GM18508 (cell line): ENCODE data around the gene GABRQ.

Experiments used
- ATAC-seq: cut with Tn5 transposase; IDR thresholded peaks from one replicate; pipeline ENCODE4 v1.9.1; 2021; ENCODE audit warnings: moderate number of reproducible peaks; ENCODE audit not compliant: insufficient read depth, unreplicated experiment

GABRQ gene

GRCh38 chrX:152637649-152638442 is at the start of gene GABRQ:
Gene GABRQ (plus strand): TSS chrX:152637895. CDS start chrX:152638203, 308 bp downstream.
- ATAC-seq, result no peak

GRCh38 chrX:152588206-152588605 is 49.5 kb upstream of the GABRQ start:
- ATAC-seq, result no peak

- no peak for ATAC-seq
Measured at GRCh38 chrX:152600853-152601633, 36.7 kb upstream of the GABRQ start.

- no peak for ATAC-seq
Measured at GRCh38 chrX:152601848-152602616, 35.7 kb upstream of the GABRQ start.

- ATAC-seq, result no peak
Measured at GRCh38 chrX:152614791-152615190, 22.9 kb upstream of the GABRQ start.

- no peak for ATAC-seq
Measured at GRCh38 chrX:152619897-152620296, 17.8 kb upstream of the GABRQ start.

- no peak for ATAC-seq
Measured at GRCh38 chrX:152632445-152633097, 5.1 kb upstream of the GABRQ start.

- ATAC-seq, result no peak
Measured at GRCh38 chrX:152635941-152636340, 1.8 kb upstream of the GABRQ start.

- no peak for ATAC-seq
Measured at GRCh38 chrX:152638443-152638904, 779 bp downstream of the GABRQ start.

GRCh38 chrX:152639426-152639825 is 1.7 kb downstream of the GABRQ start:
- no peak for ATAC-seq

- ATAC-seq, result no peak
Measured at GRCh38 chrX:152640034-152640818, 2.5 kb downstream of the GABRQ start.

- no peak for ATAC-seq
Measured at GRCh38 chrX:152641256-152641875, 3.7 kb downstream of the GABRQ start.

- ATAC-seq, result no peak
Measured at GRCh38 chrX:152641996-152642395, 4.3 kb downstream of the GABRQ start.

GRCh38 chrX:152642931-152643564 is 5.4 kb downstream of the GABRQ start:
- ATAC-seq, result no peak

GRCh38 chrX:152646961-152647360 is 9.3 kb downstream of the GABRQ start:
- no peak for ATAC-seq

- no peak for ATAC-seq
Measured at GRCh38 chrX:152647978-152648377, 10.3 kb downstream of the GABRQ start.

GRCh38 chrX:152652060-152652459 is 14.4 kb downstream of the GABRQ start:
- ATAC-seq, result no peak

- no peak for ATAC-seq
Measured at GRCh38 chrX:152652467-152652866, 14.8 kb downstream of the GABRQ start.

- no peak for ATAC-seq
Measured at GRCh38 chrX:152656087-152656486, 18.4 kb downstream of the GABRQ start.
